ENCODE measurements around the gene POTEF.
"Not testable (repeated sequence)": the region's sequence is repeated elsewhere in the genome, so short reads cannot be mapped to it uniquely, and the experiment has no call there.

The POTEF gene

DNA sequence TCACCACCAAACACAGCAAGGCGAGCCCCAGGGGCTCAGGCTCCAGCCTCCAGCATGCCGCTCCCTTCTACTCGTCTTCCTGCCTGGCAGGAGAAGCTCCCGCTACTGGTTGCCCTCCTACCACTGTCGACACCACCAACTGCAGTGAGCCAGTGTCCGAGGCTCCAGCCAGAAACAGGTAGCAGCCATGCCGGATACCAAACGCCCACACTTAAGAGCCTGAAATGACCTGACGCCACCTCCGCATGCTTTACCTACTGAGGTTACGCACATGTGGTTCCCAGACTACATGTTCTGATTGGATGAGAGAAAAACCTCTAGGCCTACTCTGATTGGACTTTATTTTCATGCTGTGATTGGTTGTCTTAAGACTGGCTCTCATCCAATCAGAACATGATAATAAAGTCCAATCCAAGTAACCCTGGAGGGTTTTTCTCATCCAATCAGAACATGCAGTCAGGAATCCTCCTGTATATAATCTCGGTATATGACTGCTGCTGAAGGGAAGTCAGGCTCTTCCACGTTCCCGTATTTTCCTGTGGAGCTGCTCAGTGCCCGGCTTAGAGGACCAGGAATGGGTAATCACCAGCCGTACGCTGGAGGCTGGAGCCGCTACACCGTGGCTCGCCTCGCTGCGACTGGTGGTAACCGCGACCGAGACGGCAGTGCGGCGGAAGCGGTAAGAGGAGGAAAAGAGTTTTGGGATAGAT, at the start of gene POTEF:
Gene POTEF, minus strand, starts transcription at position 103 of the 710 bp plus-strand sequence. CDS start 8,707 bp downstream, outside the sequence.
- DNase-seq = not testable (repeated sequence)

DNA sequence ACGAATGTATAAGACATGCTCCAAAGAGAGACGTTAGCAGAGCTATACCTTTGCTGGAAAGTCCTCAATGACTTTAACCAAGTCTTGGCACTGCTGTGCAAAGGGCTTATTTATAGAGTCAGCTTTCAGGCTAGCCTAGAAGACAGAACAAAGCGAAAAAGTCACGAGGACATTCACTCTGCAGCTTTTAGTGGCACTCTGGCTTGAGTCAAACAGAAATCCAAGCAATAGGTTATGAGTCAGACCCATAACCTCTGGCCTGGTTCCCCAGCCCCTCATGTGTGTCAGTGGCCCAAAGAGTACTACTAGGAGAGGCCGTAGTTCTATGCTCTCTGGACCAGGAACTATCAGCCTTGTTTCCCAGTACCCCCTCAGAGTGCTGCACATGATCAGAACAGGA, 45.8 kb upstream of the POTEF start:
- not testable (repeated sequence) for DNase-seq

DNA sequence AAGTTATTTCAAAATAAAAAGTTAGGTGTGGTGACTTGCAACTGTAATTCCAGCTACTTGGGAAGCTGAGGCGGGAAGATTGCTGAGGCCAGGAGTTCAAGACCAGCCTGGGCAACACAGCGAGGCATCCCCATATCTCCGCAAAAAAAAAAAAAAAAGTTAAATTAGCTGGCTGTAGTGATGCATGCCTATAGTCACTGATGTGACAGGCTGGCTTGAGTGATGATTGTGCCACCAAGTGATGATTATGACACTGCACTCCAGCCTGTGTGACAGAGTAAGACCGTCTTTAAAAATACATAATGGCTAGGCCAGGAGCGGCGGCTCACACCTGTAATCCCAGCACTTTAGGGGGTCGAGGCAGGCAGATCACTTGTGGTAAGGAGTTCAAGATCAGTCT, 40.9 kb upstream of the POTEF start:
- no peak for DNase-seq

DNA sequence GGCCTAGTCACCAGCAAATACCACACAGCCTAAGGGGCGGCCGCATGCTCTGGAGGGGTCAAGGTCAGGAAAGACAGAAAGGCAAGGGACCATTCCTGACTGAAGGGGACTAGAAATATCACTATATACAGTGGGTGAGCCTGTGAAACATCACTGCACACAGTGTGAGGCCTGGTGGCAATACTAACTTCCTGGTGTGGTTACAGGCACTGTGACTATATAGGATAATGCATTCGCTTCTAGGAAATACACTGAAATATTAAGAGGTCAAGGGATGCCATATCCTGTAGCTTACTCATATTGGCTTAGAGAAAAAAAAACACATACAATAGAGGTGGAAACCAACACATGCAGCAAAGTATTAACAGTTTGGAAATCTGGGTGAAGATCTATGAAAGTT, 40.1 kb upstream of the POTEF start:
- DNase-seq = not testable (repeated sequence)

DNA sequence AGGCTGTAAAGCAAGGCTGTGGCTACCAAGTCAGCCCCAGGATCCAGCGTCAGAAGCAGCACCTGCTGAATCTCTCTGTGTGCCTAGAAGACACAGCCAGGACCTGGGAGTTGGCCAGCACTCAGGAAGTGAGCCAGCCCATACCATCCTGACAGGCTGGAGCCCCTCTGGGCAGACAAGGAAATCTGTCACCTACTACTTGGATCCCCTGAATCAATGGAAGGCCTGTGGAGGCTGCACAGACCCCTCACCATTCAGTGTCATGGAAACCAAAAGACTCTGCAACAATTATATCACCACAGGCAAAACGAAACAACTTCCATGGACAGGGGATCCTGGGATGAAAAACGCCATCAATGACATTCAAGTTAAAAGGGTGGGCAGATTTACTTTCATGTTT, 37.6 kb upstream of the POTEF start:
- DNase-seq = not testable (repeated sequence)

DNA sequence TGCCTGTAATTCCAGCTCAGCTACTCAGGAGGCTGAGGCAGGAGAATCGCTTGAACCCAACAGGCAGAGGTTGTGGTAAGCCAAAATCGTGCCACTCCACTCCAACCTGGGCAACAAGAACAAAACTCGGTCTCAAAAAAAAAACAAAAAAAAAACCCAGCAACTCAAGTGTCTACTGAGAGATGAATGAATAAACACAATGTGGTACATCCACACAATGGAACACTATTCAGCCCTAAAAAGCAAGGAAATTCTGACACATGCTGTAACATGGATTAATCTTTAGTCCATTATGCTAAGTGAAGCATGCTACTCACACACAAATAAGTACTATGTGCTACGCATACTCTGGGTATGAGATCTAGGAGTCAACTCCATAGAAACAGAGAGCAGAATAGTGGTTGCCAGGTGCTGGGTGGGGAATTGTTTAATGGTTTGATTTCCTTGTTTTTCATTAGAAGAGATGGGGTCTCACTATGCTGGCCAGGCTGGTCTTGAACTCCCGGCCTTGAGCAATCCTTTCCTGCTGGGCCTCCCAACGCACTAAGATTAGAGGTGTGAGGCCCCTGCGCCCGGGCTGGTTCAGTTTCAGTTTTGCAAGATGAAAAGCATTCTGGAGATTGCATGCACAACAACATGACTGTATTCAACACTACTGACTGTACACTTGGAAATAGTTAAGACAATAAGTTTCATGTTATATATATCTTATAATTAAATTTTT, 36.4 kb upstream of the POTEF start:
- no peak for DNase-seq

DNA sequence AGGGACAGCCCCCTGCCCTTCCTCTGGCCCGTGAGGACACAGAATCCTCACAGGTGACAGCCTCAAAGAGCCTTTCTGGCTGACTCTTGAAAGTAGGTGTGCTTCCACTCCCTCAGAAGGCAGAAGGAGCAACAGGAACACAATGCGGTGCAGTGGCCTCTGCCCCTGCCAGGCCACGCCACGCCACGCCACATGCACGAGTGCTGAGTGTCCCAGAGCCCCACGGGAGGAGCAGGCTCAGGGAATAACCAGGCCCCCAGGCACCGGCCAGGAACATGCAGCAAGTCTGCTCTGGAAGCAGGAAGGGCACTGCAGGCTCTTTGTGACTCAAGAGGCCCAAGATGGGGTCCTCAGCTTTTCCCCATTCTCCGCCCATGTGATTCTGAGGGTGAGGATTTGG, 33.9 kb upstream of the POTEF start:
- DNase-seq = no peak

DNA sequence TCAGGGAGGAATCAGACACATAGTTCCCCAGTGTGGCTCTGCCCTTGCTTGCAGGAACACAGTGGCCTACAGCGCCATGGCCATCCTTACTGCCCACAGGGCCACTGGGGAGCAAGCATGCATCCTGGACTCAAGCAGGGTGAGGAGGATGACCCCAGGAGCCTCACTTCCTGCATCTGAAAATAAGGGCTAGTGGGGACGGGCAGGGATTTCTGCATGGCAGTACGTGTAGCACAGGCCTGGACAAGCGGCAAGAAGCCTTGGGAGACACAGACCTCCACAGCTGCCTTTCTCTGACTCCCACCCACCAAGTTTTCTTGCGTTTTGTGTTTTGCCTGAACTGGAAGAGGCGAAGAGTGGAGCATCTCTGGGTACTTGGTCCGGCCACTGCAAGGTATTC, 33.5 kb upstream of the POTEF start:
- DNase-seq = not testable (repeated sequence)

DNA sequence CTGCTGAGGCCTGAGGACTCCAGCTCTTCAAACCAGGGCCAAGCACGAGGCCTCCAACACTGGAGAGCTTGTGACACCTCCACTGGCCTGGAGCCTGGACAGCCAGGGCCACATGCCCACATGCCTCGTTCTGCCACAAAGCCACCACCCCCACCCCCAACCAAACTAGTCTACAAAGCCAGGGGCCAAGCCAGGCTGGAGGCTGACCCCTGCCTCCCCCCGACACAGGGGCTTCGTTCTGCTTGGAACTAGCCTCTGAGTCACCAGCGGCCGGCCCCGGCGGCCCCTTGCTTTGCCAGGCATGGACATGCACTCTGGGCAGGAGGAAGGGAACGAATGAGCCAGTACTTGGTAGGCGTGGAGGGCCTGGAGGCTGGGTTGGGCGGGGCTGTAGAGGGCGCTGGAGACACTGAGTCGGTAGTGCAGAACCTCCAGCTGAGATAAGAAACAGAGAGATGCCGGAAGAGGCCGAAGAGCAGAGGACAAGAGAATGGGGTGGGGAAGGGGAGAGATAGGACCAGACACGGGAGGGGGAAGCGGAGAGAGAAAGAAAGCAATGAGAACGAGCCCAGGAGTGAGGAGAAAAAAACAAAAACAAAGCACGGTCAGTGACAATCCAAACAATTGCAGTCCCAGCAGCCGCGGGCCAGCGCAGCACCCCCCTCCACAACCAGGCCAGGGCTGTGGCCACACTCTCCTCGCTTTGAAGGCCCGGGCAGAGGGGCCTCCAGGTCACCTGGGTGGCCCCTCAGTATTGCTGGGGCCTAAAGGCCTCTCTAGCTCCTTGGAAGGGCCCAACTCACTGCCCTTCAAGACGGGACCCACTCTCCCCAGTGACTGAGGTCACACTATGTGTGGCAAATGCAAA, 32.0 kb upstream of the POTEF start:
- DNase-seq = not testable (repeated sequence)

DNA sequence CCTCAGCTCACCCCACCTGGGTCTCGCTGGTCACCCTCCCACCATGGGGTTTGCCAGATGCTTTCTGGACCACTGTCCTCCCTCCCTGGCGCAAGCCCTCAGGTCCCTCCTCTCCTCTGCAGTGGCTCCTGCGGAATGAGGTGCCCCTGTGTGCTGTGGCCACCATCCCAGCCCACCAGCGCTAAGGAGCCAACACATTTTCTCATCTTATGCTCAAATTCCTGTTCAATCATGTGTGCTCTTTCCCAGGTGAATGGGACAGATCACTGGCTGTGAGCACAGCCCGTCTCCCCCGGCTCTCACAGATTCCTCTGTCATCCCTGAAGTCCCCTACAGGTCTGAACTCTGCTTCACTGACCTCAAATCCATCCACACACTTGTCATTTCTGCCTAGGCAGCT, 31.1 kb upstream of the POTEF start:
- DNase-seq = no peak

DNA sequence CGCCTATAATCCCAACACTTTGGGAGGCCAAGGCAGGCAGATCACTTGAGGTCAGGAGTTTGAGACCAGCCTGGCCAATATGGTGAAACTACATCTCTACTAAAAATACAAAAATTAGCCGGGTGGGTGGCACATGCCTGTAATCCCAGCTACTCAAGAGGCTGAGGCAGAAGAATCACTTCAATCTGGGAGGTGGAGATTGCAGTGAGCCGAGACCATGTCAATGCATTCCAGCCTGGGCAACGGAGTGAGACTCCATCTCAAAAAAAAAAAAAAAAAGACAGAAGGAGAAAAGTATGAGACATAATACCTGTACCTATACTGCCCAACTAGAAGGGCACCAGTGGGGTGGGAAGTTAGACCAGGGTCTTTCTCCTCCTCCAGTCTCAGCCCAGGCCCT, 30.4 kb upstream of the POTEF start:
- not testable (repeated sequence) for DNase-seq

DNA sequence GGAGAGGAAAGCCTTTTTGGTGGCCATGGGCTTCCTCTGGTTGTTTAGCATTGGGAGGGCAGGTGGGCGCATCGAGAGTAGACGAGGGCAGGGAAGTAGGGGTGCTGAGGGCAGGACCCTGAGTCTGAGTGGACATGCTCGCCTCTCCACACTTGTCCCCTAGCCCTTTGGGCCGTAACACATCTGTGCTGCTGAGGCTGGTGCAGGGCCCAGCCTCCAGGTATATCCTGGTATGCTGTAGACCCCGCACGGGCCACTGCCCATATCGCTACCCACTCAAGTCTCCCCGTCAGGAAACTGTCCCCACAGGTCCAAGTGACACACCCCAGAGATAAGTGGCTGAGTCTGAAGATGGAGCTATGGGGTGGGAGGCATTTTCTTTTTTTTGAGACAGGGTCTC, 29.6 kb upstream of the POTEF start:
- DNase-seq = no peak

DNA sequence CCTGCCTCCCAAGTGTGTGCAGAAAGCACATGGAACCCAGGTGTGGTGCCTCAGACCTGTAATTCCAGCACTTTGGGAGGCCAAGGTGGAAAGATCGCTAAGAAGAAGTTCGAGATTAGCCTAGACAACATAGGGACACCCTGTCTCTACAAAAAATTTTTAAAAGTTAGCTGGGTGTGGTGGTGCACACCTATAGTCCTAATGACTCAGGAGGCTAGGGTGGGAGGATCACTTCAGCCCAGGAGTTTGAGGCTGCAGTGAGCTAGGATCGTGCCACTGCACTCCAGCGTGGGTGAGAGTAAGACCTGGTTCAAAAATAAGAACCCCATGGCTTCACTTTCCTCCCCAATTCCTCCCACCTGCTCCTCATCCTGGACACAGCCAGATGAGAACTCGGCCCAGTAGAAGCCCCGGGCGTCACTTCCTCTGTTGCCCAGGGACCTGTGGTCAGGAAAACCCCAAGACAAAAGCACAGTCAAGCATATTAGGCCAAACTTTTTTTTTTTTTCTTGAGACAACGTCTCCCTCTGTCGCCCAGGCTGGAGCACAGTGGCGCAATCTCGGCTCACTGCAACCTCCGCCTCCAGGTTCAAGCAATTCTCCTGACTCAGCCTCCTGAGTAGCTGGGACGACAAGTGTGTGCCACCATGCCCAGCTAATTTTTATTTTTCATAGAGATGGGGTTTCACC, 28.9 kb upstream of the POTEF start:
- not testable (repeated sequence) for DNase-seq

DNA sequence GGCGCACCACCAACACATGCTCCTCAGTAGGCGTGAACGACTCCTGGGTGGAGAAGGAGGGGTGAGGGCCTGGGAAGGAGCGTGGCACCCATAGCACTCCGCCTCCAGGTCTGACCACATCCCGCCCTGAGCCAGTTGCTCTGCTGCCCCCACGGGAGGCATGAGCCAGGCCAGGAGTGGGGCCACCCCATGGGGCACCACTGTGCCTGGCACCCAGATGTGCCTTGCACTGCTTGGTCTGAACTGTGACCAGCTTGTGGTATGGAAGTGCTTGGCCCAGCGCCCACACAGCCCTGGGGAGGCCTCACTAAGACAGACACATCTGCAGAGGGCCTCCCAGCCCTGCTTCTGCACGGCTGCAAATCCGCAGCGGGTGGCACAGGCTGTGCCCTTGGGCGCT, 28.3 kb upstream of the POTEF start:
- not testable (repeated sequence) for DNase-seq

DNA sequence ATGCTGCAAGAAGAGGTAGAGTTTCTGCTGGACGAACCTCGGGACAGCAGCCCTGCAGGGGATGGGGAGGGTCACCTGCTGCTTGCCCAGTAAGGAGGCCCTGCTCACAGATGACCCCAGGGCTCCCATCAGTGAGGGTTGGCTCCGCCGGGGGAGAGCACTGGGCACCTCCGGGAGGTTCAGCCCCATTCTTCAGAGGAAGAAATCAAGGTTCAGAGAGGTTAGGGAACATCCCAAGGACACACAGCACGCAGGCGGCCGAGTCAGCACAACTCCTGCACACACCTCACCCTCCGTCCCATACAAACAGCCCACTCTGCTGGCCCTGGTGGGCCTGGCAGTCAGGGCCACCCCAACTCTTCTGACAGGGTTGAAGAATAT, 27.6 kb upstream of the POTEF start:
- no peak for DNase-seq

DNA sequence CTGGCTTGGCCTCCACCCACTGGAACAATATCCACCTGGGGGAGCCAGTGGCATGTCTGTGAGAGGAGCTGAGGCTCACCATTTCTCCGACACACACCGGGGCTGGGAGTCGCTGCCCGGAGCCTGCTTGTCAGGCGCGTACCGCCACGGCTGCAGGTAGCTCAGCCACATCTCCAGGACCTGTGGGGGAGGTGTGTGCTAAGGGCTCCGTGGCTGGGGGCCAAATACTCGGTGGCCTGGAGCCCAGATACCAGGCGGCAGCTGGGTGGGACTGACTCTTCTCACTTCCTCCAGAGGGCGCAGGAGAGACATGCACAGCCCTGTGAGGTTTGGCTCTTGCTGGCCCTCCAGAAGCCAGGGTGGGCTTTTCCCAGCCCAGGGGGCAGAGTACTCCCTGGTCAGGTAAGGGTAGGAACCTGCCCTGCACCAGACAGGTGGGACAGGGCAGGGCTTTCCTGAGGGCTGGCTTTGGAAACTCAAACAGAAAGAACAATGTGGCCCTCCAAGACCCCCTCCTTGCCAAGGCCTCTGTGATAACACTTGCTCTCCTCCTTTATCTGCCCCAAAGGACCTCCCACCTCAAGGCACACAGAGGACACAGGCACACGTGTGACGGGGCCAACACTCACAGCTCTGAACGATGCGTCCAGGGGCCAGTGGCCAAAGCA, 27.1 kb upstream of the POTEF start:
- DNase-seq = not testable (repeated sequence)

DNA sequence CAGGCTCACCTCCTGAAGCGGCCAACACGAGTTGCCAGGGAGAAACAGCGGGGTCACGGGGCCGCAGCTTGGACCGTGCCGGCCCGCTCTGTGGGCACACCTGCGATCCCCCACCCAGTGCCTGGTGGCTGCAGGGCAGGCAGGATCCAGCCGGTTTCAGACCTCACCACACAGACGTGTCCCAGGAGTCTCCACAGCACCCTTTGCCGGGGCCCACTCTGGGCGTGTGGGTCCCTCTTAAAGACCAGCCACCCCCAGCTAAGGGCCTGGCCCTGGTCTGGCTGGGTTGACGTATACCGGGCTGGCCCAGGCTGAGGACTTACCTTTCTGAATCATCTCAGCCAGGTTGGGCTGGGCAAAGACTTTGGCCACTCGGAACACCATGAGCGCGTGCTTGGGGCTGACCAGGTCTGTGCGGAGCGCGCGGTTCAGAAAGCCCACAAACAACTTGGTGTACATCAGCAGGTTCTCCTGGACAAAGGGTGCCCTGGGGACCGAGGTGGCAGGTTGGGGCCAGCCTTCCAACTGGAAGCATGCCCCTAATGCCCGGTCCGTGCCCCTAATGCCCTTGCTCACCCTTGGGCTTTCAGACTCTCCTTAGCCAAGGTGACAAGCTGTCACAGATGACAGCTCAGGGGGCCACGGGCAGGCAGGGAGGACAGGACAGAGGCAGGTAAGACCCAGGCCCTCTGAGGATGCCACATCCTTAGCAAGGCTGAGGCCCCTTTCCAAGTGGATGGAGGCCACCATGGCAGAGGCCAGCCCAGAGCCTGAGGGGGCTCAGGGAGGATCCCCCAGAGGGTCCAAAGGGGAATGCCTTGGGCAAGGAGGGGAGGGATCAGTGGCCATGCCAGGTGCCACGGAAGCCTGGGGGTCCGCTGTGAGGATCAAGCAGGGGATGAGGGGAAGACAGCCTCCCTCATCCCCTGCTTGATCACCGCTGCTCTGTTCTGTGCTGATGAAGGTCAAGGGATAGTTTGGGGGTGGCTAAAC, 26.0 kb upstream of the POTEF start:
- DNase-seq = no peak

DNA sequence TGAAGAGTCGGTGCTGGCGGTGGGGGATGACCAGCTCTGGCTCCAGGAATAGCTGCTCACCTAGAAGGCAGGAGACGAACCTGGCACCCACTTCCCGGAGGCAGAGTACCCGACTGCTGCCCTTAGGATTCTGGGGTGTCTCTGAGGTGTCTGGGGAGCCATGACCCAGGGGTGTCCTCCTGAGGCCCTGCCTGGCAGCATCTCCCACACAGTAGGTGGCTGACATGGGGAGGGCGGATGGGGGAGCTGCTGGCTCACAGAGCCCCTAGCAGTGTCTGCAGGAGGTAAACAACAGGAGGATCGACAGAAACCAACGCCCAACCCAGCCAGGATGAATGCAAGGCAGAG, 25.4 kb upstream of the POTEF start:
- DNase-seq = not testable (repeated sequence)

DNA sequence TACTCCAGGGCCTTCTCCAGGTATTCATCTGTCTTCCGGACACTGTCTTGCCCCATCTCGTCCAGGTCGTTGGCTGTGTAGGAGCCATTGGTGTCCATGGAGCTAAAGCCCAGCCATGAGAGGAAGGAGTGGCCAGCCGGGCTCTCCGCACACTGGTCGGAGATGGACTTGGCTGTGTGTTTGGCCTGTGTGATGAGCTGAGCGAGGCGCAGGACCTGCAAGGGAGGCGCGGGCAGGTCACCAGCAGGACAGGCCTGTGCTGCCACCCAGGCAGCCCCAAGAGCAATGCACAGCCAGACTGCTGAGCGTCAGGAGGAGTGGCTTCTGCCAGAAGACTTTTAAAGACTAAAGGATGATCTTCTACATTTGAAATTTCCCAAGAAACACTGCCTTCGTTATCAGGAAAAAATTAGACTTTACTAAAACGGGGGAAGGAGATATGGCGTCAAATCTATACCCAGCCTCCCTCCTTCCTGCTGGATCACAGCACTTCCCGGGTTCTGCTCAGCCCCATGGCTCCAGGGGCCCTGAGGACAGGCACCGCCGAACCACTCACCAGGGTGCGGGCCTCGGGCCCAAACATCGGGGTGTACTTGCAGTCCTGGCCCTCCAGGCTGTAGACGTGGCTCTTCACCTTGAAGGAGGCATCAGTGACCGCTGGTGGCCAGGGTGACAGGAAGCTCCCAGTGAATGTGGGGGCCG, 24.9 kb upstream of the POTEF start:
- not testable (repeated sequence) for DNase-seq

DNA sequence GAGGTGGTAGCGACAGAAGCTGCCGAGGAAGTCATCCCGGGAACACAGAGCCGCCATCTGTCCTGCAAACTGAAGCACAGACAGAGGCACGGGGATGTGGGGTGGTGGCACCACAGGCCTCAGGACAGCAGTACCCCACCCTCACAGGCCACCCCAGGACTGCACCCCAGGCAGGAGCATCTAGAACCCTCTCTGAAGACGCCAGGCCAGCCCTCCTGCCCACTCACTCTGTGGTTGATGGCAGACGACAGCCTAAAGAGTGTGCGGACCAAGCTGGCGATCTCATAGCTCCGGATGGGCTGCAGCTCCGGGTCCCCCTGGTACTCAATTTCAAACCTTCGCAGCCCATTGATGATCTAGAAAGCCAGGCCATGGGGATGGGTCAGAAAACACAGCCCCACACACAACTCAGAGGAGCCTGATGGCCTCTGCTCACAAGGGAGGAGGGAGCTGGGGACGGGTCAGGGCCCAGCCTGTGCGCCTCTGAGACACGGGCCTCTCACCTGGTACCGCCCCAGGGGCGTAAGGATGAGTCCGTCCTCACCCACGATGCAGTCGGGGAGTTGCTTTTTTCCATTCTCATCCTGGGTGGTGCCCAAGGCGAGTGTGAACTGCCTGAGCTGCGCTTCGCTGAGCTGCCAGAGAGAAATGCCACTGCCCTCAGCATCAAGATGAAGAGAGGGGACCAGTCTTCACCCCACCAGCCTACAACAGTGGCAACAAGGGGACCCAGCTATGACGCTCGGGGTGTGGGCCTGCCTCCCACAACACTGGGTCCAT, 24.0 kb upstream of the POTEF start:
- DNase-seq = no peak
